Stimulated activated CD8-positive, alpha-beta memory T cell treated with anti-CD3 and anti-CD28 coated beads, Interleukin-12 subunit alpha, Interleukin-12 subunit beta, amount 100 ng/mL, for 24 hours (primary cell): ENCODE measurements around the gene CEP131.
"Not testable (repeated sequence)": the region's sequence is repeated elsewhere in the genome, so short reads cannot be mapped to it uniquely, and the experiment has no call there.

Experiments
- DNase-seq: peaks from one replicate; pipeline ENCODE4 v3.0.0-alpha.2; 2020; ENCODE audit errors: extremely low read depth

CEP131 gene

GRCh38 chr17:81166033-81166492 lies 56.7 kb downstream of the CEP131 start, which contains the start of gene AATK:
Gene AATK (minus strand): TSS chr17:81166221. CDS start chr17:81165992, 229 bp downstream.
- no peak for DNase-seq

- no peak for DNase-seq
These were observed 57.3 kb downstream of the CEP131 start, which contains the start of gene PVALEF for GRCh38 chr17:81165246-81166032. Gene PVALEF (plus strand): TSS chr17:81165507. CDS start chr17:81181227, 15,720 bp downstream.

GRCh38 chr17:81164371-81165245 lies 58.2 kb downstream of the CEP131 start:
- no peak for DNase-seq

GRCh38 chr17:81163703-81164370 lies 58.9 kb downstream of the CEP131 start:
- no peak for DNase-seq

GRCh38 chr17:81163051-81163695 lies 59.6 kb downstream of the CEP131 start:
- no peak for DNase-seq

- no peak for DNase-seq
These were observed 60.3 kb downstream of the CEP131 start for GRCh38 chr17:81162491-81162890.

- DNase-seq, result no peak
These were observed 60.8 kb downstream of the CEP131 start for GRCh38 chr17:81161972-81162371.

- no peak for DNase-seq
These were observed 61.2 kb downstream of the CEP131 start for GRCh38 chr17:81161536-81161935.

- DNase-seq, result no peak
These were observed 61.9 kb downstream of the CEP131 start for GRCh38 chr17:81160747-81161453.

- DNase-seq, result no peak
These were observed 62.5 kb downstream of the CEP131 start for GRCh38 chr17:81160306-81160705.

- DNase-seq, result no peak
These were observed 63.0 kb downstream of the CEP131 start for GRCh38 chr17:81159611-81160265.

- no peak for DNase-seq
These were observed 63.8 kb downstream of the CEP131 start for GRCh38 chr17:81158688-81159590.

GRCh38 chr17:81157848-81158687 lies 64.7 kb downstream of the CEP131 start:
- no peak for DNase-seq

GRCh38 chr17:81156866-81157805 lies 65.6 kb downstream of the CEP131 start:
- DNase-seq, result no peak

- DNase-seq, result no peak
These were observed 67.8 kb downstream of the CEP131 start for GRCh38 chr17:81154961-81155360.

GRCh38 chr17:81154016-81154415 lies 68.7 kb downstream of the CEP131 start:
- DNase-seq, result not testable (repeated sequence)

GRCh38 chr17:81153340-81153803 lies 69.4 kb downstream of the CEP131 start:
- no peak for DNase-seq
